ENCODE data around the gene DPEP2NB.
"Not testable (repeated sequence)": the region's sequence is repeated elsewhere in the genome, so short reads cannot be mapped to it uniquely, and the experiment has no call there.

Gene DPEP2NB

DNA sequence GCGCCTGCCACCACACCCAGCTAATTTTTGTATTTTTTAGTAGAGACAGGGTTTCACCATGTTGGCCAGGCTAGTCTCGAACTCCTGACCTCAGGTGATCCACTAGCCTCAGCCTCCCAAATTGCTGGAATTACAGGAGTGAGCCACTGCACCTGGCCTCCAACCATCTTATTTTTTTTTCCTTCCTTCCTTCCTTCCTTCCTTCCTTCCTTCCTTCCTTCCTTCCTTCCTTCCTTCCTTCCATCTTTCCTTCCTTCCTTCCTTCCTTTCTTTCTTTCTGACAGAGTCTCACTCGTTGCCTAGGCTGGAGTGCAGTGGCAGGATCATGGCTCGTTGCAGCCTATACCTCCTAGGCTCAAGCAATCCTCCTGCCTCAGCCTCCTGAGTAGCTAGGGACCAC lies 5.8 kb downstream of the DPEP2NB start:
- not testable (repeated sequence) for DNase-seq

DNA sequence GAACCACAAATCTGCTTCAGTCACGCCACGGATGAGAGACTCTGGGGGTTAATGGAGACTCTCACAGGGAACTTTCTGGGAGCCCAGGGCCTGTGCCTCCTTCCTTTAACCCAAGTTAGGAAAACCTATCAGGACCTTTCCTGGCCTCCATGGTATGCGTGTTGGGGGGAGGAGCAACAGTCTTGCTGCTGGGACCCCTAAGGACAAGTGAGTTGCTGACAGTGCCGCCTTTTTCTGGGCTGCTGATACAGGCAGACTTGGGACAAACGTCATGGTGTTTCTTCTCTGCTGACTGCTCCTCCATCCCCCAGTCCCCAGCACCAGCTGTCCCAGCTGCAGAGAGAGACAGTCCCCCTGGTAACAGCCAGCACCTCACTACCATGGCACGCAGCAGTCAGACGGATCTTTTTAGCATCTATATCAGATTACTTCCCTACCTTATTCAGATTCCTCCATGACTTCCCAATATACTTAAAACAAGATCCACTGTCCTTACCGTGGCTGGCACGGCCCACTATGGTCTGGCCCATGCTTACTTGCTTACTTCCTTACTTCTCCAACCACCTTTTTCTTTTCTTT lies 6.5 kb downstream of the DPEP2NB start:
- DNase-seq = no peak

DNA sequence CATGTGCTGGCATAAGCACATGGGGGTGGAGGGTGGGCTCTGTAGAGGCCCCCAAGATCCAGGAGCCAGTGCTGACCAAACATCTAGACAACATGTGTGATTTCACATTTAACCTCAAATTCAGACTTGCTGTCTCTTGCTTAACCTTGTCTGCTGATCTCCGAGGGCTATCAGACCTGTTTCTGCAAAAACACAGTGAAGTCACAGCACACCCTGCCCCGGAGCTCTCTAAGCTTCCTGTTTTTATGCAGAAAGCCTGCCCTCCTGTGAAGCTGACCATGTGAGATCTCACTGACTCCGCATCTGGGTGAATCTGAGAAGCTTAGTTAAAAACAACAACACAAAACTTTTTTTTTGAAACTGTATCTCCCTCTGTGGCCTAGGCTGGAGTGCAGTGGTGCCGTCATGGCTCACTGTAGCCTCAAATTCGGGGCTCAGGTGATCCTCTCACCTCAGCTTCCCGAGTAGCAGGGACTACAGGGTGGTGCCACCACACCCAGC lies 9.9 kb downstream of the DPEP2NB start:
- peak; percentile 90 for DNase-seq

DNA sequence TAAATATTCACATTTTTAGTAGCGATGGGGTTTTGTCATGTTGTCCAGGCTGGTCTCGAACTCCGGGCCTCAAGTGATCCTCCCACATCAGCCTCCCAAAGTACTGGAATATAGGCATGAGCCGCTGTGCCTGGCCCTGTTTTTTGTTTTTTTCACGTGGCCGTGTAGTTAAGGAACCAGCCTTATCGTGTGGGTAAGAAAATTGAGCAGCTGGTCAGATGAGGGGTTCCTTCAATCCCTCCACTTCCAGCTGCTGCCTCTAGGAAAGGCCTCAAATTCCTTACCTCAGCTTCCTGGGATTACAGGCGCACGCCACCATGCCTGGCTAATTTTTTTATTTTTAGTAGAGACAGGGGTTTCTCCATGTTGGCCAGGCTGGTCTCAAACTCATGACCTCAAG lies 10.5 kb downstream of the DPEP2NB start:
- no peak for DNase-seq

DNA sequence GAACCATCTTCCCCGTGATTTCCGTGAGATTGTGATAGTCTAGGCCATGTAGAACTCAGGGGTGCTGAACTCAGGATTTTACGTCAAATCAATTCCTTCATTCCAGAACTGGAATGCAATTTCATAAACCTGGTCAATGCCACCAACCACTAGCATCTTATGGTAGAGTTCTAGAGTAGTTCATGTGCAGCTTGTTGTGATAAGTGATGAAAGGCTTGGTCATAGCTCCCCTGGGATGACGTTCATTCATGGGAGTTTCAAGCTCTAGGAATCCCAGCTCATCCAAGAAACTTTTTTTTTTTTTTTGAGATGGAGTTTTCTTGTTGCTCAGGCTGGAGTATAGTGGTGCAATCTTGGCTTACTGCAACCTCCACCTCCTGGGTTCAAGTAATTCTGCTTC lies 12.7 kb downstream of the DPEP2NB start:
- DNase-seq = no peak

DNA sequence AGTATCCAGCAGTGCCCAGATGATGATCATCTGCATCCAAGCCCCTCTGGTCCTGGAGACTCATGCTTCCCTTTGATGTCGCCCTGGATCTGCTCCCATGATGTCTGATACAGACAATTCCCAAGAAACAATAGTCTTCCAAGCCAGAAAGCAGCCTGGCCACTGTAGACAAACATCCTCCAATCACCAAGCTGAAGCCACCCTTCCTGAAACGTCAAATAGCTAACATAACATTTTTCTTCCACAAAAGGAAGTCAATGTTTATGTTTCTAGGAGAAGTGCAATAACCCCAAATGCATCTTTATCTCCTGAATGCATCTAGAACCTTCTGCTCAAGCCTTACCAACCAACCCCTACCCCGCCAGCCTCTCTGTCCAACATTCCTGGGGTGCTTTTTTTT lies 15.3 kb downstream of the DPEP2NB start:
- no peak for DNase-seq

DNA sequence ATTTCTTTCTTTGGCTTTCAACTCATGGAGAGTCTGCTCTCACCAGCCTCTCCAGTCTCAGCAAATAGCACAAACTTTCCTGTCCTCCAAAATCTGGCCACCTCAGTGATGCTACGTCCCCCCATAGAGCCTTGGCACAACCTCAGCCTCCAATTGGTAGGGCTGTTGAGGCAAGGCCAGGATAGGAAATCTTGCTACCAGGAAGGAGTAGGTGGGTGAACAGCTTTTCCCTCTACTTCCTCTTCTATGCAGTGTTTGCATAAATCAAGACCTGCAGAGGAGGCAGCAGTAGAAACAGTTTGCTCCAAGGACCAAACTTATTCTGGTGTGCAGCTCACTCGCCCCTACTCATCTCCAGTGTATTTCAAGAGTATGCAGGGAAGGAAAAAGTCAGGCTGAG lies 15.7 kb downstream of the DPEP2NB start:
- peak; percentile 74 for DNase-seq

DNA sequence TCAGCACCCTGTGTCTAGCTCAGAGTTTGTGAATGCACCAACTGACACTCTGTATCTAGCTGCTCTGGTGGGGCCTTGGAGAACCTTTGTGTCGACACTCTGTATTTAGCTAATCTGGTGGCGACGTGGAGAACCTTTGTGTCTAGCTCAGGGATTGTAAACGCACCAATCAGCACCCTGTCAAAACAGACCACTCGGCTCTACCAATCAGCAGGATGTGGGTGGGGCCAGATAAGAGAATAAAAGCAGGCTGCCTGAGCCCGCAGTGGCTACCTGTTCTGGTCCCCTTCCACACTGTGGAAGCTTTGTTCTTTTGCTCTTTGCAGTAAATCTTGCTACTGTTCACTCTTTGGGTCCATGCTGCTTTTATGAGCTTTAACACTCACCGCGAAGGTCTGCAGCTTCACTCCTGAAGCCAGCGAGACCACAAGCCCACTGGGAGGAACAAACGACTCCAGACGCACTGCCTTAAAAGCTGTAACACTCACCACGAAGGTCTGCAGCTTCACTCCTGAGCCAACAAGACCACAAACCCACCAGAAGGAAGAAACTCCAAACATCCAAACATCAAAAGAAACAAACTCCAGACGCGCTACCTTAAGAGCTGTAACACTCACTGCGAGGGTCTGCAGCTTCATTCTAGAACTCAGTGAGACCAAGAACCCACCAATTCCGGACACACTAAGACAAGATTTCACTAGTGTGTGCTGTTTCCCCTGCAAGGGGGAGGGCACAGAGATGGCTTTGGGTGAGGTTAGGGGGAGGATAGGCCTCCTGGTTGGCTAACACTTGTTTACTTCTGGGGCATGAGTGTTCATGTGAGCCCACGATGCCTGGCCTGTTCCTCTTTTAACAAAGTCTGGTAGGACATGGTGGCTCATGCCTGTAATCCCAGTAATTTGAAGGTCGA lies 16.7 kb downstream of the DPEP2NB start, which contains the start of gene DPEP2:
Gene DPEP2 (minus strand): TSS at position 706 of the 910 bp plus-strand sequence. CDS start 6,272 bp downstream, outside the sequence.
- peak; percentile 79 for DNase-seq

DNA sequence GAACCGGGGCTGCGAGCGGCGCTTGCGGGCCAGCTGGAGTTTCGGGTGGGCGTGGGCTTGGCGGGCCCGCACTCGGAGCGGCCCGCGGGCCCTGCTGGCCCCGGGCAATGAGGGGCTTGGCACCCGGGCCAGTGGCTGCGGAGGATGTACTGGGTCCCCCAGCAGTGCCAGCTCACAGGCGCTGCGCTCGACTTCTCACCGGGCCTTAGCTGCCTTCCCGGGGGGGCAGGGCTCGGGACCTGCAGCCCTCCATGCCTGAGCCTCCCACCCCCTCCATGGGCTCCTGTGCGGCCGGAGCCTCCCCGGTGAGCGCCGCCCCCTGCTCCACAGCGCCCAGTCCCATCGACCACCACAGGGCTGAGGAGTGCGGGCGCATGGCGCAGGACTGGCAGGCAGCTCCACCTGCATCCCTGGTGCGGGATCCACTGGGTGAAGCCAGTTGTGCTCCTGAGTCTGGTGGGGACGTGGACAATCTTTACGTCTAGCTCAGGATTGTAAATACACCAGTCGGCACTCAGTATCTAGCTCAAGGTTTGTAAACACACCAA lies 17.4 kb downstream of the DPEP2NB start:
- DNase-seq = not testable (repeated sequence)

DNA sequence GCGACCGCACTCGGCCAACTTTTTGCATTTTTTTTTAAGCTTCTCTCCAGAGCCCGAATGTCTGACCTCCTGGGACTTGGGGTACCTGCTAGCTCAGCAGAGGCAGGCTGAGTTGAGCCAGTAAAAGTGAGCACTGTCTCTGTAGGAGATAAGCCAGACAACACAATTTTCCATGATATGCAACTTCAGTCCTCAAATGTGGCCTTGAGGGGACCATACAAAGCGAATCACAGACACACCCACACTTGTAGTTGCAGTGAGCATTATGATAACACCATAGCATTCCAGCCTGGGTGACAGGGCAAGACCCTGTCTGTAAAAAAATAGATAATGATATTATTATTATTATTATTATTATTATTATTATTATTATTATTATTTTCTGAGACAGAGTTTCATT lies 19.0 kb downstream of the DPEP2NB start:
- no peak for DNase-seq

DNA sequence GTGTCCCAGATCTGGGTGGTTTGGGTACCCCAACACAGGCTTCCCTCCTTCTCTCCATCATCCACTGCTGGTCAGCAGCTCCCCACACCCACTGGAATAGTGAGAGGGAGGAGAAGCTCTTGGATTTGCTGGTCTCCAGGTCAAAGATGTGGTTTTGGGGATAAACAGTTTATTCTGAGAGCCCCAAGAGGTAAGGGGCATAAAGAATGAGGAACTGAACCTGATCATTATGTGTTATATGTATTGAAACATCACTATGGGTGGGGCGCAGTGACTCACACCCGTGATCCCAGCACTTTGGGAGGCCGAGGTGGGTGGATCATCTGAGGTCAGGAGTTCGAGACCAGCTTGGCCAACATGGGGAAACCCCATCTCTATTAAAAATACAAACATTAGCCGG lies 20.3 kb downstream of the DPEP2NB start:
- DNase-seq = no peak

DNA sequence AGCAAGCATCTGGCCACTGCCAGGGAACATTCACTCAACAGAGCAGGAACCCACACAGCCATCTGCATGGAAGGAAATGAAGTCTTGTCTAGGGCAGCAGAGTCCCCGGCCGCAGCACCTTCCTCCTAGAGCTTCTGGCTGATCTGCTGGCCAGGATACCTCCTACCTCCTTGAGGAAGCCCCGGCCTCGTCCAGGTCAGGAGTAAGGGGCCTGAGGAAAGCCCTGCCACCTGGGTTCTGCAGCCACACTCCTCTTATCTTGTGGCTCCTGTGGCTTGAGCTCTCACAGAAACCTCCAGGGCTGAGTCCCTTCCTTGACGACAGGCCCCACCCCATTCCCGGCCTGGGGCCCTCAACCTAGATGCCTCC lies 21.7 kb downstream of the DPEP2NB start:
- peak; percentile 30 for DNase-seq

DNA sequence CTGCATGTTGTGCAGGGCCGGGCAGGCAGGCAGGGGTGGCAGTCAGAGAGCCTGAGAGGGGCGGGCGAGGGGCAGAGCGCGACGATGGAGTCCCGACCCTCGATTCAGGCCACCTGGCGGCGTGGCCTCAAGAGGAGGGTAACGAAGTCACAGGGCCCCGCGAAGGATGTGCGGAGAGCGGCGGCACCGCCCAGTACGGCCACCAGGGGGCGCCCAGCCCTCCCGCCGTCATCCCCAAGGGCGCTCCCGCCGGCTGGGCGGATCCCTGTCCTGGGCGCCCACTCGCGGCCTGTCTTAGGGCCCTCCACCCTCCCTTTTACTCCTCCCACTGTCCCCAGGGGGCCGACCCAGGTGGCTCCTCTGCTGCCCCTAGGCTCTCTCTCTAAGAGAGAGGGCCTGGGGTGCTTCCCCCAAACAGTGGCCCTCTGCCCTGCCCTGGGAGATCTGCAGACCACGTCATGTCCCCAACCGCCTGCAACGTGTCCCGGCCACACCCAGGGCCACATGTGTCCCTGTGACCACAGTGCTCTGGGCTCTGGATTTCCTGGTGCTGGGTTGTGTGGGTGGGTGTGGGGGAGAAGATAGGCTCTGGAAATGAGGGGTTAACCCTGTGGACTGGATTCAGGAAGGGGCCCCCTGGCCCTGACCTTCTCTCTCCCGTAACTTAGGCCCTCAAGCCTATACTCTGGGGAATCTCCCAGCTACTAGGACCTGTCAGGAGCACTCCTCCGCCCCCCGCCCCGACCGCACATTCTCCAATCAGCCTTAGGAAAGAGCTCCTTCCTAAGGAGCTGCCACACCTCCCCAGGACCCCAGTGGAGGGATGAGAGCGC lies 22.3 kb downstream of the DPEP2NB start:
- DNase-seq = peak; percentile 63

DNA sequence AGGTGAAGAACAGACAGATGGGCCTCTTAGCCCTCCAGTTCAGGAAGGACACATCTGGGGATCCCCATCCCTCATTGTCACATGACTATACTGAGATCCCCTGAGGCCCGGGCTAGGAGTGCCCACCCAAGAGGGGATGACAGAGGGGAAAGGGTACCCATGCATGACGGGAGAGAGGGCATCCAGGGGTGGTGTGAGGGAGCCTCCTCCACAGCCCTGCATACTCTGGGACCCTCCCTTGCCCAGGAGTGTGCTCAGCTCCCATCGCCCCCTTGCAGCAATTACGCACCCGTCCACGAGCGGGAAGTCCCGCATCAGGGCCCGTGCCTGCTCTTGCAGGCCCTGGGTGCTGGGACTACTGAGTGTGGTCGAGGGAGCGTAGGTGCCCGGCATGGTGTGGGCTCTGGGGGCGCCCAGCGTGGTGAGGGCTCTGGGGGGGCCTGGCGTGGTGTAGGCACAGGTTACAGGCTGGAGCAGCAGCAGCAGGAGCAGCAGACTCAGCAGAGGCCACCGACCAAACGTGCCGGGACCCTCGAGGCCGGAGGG lies 23.0 kb downstream of the DPEP2NB start:
- DNase-seq = no peak

DNA sequence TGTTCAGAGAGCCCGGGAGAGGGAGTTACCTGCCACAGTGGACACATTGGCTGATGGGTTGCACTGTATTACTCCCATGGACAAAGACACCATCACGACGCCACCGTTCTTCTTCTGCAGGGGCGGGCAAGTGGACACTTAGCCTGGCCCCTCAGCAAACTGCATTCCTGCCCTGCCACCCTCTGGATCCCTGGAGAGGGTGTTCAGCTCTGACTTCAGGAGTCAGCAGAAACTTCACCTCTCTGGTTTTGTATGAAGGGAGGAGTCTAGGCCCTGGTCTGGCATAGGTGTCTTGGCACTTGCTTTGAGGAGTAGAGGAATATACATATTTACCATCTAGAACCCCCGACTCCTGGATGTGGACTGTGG lies 25.7 kb downstream of the DPEP2NB start:
- DNase-seq = no peak

DNA sequence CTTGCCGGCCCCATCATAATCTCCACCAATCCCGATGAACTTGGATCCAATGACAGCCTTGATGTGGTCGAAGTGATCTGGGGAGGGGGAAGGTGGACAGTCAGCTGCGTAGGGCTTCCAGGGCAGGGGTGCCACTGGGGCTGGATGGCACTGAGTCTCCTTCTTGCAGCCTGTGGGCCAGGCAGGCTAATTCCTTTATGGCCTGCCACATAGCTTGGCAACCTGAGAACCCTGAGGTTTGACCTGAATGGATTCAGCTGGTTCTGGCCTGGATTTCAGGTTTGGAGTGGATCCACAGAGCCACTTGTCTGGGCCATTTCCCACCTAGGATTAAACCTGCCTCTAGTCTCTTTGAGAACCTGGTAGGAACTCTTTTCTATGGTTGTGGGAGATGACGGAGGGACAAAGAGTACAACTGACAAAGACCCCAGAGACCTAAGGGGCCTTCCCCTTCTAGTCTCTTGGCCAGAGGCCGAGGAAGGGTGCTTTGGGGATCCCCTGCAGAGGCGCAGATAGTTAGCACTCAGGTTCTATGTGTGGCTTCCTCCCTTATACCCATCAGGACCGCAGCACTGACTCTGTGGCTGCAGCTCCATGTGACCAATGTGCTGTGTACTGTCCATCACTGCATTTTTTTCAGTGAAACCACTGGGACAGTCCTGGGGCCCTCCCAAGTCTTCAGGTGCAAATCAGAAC lies 26.2 kb downstream of the DPEP2NB start:
- no peak for DNase-seq

DNA sequence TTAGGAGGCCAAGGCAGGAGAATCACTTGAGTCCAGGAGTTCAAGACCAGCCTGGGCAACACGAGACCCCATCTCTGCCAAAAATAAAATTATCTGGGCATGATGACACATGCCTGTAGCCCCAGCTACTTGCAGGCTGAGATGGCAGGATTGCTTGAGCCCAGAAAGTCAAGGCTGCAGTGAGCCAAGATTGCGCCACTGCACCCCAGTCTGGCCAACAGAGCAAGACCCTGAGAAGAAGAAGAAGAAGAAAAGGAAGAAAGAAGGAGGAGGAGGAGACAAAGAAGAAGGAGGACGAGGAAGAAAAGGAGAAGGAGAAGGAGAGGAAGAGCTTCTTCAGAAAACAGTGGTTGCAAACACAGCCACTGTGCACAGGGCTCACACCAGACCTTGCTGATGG lies 27.0 kb downstream of the DPEP2NB start:
- DNase-seq = no peak

DNA sequence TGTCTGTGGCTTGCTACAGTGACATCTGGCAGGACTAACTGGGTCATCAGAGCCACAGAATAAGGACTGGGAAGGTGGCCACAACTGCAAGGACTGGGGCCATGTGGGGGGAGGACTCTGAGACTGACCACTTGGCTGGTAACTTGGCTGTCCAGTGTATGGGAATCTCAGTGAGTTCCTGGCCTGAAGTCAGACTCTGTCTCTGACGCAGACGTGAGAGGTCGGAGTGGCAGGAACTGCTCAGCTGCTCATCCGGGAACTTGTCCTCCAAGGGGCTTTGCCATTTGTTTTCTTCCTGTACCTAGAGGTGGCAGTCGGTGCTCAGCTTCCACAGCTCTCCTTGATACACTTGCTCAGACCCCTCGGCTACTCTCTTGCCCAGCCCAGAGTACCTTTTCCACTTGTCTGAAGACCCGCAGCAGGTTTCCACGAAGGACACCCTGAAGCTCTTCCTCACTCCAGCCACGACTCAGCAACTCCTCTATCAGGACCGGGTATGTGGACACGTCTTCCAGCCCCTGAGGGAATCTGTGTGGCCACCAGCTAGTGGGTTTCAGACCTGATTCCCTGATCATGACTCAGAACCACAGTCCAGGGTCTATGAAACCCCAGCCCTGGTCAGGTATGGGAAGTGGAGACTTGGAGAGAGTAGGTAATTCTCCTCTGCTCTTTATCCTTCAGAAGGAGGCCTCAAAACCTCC lies 28.1 kb downstream of the DPEP2NB start:
- DNase-seq = no peak

DNA sequence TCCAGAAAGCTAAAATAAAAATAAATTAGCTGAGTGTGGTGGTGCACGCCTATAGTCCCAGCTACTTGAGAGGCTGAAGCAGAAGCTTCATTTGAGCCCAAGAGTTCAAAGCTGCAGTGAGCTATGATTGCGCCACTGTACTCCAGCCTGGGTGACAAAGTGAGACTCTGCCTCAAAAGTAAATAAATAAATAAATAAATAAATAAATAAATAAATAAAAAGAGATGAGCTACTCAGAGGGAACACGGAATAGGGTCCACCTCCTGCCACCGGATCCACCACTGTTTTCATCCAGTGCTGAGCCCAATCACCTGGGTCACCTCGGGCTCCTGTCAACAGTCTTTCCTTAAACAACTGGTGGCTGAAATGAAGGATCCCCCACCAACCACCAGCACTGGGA lies 28.8 kb downstream of the DPEP2NB start:
- DNase-seq = no peak

DNA sequence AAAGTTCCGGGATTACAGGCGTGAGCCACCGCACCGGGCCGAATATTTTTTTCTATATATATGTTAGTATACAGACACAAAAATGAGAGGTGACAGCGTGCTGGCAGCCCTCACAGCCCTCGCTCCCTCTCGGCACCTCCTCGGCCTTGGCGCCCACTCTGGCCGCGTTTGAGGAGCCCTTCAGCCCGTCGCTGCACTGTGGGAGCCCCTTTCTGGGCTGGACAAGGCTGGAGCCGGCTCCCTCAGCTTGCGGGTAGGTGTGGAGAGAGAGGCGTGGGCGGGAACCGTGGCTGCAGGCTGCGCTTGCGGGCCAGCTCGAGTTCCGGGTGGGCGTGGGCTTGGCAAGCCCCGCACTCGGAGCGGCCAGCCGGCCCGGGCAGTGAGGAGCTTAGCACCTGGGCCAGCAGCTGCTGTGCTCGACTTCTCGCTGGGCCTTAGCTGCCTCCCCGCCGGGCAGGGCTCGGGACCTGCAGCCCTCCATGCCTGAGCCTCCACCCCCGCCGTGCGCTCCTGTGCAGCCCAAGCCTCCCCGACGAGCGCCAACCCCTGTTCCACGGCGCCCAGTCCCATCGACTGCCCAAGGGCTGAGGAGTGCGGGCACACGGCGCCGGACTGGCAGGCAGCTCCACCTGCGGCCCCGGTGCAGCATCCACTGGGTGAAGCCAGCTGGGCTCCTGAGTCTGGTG lies 33.6 kb downstream of the DPEP2NB start:
- no peak for DNase-seq

Data from GF-D8 (cell line).